ENCODE measurements around the gene NDP.

Gene NDP, protein sequence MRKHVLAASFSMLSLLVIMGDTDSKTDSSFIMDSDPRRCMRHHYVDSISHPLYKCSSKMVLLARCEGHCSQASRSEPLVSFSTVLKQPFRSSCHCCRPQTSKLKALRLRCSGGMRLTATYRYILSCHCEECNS

DNA sequence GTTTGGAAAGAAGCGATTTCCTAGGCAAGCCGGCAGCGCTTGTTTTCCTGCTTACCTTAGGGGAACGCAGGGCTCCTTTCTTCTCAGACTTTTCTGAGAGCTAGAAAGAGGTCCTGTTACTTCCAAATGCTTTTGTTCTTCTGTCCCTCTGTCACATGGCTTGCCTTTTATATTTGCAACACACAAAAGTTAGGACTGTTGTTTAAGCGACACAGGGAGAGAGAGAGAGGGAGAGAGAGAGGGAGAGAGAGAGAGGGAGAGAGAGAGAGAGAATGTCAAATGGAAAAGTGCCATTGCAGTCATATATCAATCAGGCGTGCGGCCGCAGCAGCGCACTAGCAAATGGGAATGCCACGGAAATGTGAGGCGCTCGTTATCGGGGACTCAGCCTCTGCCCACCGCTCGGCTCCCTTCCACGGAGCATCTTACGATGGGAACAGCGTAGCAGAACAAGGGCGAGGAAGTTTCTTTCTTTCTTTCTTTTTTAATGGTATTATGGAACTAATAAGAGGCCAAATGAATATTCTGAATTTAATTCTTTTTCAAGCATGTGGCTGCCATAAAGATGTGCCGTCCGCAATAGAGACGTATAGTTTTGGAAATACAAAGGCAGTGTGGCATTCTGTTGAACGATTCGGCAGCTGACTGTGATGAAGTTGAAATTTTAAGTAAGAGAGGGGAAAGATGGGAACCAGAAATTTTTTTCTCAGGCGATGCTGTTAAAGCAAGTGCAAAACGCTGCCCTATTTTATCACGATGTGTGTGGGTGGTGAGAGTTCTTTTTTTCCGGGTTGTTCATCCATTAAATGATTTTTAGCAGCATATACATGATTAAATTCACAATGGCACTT lies at the start of gene NDP:
Gene NDP, minus strand, starts transcription at position 142 of the 851 bp plus-strand sequence. CDS start 14,745 bp downstream, outside the sequence.
- ATAC-seq: no peak

DNA sequence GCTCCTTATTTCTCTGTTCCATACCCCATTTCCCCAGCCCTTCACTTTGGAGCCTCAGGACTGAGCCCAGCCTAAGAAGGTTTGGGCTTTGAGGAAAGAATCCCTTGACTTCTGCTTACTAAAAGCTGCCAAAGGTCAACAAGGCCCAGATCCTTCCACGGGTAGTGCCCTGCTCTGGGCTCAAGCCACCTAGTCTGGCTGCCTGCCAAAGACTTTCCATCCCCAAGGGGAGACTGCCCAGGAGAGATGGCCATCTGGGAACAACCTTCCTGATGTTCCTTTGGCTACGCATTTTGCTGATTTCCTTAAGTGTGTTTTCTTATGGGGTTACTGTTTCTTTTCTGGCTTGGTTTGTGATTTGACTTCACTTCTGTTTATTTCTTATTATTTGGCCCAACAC lies 49.8 kb upstream of the NDP start:
- no peak for ATAC-seq

DNA sequence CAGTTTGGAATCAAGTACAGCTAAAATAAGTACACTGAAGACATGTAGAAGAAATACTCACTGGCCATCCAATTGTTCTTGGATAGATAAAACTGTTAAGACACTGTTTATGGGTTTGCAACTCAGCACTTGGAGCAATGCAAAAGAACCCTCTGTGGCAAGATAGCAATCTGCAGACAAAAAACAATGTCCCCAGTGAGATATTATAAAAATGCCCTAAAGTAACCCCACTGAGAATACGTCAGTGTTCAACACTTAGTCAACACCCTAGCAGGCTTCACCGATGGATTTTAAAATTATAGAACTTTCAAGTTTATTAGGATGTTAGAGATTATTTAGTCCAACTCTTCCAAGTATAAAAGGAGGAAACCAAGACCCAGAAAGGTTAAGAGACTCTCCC lies 47.5 kb upstream of the NDP start:
- ATAC-seq: no peak

DNA sequence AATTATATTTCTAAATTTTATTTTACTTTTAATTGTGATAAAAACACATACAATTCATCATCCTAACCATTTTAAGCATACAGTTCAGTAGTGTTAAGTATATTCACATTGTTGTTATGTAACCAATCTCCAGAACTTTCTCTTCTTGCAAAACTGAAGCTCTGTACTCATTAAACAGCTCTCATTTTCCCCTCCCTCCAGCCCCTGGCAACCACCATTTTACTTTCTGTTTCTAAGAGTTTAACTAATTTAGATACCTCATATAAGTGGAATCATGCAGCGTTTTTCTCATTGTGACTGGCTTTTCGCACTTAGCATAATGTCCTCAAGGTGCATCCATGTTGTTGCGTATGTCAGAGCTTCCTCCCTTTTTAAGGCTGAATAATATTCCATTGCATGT lies 46.7 kb upstream of the NDP start:
- peak in 1 of 2 donors; percentile 33 for ATAC-seq

DNA sequence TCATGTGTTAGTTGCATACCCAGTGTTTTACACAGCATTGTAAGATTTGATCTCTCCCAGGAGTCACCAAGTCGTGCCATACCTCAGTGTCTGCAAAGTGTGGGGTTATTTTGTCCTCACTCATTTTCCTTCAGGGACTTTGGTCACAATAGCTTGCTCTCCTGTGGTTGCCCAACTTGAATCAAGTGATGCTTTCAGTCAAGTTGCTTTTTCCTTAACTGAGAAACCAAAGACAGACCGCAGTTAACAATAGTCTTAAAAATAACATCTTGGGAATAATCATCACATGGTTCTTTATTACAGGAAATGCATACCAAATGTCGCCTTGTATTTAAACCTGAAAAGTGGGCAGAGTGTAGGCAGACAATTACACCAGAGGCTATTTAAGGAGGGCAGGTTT lies 44.5 kb upstream of the NDP start:
- ATAC-seq: no peak

DNA sequence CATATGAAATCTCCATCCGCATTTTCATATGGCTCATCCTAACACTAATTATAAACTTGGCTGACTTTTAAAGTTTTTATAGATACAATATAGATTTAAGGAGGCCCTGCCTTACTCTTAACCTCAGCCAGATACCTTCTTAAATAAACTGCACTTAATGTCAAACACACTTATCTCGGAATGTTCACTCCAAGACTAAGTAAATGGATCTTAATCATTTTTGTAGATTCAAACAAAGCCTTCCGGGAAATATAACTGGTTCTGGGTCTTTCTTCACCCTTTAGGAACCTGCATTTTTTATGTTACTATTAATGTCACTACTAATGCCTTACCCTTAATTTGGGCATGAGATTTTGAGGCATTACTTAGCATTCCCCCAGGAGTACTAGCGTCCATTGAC lies 43.7 kb upstream of the NDP start:
- no peak for ATAC-seq

DNA sequence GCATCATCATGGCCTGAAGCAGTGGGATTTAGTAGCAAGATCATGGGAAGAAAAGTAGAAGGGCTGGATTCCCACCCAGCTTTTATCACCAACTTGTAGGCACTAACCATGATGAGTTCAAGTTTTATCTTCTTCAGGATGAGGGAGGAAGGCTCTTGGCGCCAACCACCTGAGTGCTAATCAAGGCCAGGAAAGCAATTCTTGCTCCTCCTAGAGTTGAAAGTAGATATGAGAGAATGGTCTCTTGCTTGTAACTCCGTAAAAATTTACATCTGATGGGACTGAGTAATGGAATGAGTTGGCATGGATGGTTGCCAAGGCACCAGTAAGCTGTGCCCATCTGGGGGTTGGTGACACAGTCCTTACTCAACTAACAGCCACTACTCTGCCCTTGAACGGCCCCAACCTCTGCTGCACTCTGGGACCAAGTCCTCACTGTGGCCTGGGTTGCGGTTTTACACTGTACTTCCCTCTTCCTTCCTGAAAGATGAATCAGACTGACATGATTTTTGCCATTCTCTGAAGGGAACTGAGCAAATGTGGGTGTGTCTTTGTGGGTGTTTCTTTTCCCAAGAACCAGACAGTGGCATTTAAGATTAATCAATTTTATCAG lies 39.4 kb upstream of the NDP start:
- peak; percentile 90 to 94 for ATAC-seq

DNA sequence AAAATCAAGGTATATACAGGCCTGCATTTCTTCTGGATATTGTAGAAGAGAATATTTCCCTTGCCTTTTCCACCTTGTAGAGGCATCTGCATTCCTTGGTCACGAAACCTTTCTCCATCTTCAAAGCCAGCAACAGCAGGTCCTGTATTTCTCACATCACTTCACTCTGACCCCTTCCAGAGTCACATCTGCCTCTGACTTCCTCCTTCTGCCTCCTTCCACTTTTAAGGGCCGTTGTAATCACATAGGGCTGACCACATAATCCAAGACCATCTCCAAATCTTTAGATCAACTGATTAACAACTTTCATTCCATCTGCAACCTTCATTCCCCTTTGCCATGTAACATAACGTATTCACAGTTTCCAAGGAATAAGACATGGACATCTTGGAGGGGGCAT lies 38.3 kb upstream of the NDP start:
- ATAC-seq: no peak

DNA sequence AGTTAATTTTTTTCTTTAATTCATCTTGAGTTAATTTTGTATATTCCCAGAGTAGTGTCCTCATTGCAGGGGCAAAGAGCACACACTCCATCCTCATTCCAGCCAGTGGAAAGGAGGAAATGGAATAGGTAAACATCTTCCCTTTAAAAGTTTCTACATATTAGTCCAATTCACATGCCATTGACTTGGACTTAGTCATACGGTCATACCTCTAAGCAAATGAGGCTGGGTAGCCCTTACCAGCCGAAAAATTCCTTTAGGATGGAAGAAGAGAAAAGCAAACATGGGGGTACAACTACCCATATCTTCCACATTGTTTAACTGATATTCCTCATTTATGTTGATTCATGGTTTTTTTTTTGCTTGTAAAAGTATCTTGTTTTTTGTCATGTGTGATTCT lies 37.4 kb upstream of the NDP start:
- ATAC-seq: no peak

DNA sequence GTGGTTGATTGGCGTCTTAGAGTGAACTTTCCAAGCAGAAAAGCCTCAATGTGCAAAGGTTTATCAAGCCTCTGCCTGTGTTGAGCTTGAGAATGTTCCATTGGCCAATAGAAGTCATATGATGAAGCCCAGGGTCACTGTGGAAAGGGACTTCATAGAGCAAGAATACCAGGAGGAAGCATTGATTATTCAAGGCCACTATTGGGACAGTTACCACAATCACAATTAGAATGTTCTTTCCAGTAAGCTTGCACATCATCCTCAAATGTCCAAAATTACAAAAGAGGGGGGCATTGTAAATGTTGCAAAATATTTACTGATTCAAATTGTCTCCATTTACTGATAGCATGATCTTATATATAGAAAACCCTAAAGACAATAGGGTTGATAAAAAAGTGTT lies 32.9 kb upstream of the NDP start:
- ATAC-seq: no peak

DNA sequence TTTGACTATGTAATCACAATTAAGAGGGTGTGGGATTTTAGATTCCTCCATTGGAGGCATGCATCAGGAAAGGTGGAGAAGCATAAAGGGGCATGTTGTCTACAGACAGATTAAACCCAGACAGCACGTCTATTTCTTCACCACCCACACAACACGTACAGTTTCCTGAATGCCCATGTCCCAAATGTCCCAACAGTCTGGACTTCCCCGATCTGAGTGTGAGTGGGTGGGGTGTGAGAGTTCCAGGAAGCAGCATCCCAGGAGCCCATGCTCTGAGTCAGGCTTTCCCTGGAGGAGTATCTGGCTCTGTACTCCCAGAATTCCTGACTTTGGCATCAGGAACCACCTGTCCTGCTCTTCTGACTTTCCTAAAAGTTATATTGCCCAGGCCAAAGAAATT lies 30.8 kb upstream of the NDP start:
- no peak for ATAC-seq

DNA sequence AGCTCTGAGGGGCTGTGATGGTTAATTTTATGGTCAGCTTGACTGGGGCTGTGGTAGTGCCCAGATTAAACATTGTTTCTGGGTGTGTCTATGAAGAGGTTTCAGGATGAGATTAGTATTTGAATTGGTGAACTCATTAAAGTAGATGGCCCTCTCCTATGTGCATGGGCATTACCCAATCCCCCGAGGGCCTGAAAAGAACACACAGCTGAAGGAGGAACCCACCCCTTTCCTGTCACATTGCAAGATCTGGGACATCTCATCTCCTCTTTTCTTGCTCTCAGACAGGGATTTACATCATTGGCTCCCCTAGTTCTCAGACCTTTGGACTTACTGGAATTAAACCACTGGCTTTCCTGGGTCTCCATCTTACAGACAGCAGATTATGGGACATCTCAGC lies 29.4 kb upstream of the NDP start:
- ATAC-seq: no peak

DNA sequence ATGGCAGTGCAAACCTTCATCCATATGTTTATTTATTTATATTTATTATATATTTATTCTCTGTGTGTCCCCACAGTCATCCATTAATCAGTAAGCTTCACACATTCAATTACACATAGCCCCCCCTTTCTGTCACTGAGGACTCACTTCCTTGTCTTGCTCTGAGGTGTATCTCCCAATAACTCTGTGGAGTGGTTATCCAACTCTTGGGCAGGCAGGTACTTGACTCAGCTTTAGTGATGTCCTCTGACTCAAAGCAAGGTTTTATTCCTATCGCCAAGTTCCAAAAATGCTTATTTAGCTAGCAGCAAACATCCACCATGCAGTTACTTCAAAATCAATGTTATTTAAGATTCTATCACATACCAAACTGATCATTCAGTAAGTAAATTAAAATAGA lies 25.2 kb upstream of the NDP start:
- no peak for ATAC-seq

DNA sequence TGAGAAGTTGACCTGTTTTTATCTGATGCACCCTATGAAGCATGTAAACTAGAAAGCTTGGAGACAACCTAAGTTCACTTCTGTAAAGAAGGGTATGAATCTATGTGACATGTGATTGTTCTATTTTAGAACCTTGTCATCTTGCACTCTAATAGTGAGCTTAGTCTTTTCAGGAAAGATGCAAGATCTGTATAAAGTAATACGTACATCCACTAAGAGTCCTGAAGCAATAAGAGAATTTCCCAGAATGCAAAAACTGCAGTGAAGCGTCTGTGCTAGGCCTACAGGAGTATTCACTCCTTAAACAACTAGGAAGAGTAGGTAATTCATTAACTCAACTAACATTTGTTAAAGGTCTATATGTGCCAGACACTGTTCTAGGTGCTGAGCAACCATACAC lies 23.3 kb upstream of the NDP start:
- ATAC-seq: no peak

DNA sequence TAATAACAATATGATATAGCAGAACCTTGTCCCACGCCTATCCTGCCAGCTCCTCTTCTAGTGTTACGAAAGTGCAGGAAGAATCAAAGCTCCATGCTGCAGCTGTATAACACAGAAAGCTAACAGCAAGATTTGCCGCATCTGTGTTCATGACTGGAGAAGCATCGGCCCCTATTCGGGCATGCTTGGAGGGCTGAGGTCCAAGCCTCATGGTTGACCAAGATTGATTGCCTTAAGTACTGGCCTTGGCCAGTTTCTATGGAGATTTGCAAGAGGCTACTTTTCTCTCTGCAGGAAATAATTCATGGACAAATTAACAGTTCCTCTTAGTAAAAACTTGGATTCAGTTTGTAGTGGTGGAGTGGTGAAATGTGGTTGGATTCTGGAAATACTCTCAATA lies 12.9 kb upstream of the NDP start:
- no peak for ATAC-seq

DNA sequence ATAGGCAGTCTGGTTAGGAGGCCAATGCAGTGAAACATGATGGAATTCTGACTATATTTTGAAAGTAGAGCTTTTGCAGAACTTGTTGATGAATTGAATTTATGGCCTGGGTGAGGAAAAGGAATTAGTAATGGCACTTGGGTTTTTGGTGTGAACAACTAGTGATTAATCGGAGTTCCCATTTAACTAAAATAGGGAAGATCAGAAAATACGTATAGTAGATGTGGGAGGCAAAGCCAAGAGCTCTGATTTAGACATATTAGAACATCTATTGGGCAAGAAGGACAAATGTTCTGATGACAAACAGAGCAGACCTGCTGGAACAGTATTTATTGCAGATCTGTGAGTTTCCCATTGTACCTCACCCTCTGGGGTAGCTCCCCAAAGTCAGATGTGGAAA lies 12.3 kb upstream of the NDP start:
- ATAC-seq: no peak

DNA sequence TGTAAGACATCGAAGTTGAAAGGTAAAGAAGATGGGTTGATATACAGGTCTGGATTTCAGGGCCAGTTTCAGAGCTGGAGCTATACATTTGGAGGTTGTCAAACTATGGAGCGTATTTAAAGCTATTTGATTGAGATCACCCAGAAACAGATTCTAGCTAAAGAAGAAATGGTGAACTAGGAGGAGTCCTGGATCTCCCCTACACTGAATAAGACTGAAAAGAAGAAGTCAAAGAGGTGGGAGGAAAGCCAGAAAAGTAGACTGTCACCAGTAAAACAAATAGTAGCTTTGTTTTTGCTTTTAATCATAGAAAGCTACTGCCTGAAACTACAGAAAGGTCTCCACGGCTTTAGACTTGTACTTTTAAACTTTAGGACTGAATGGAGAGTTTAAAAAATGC lies 5.0 kb upstream of the NDP start:
- no peak for ATAC-seq

DNA sequence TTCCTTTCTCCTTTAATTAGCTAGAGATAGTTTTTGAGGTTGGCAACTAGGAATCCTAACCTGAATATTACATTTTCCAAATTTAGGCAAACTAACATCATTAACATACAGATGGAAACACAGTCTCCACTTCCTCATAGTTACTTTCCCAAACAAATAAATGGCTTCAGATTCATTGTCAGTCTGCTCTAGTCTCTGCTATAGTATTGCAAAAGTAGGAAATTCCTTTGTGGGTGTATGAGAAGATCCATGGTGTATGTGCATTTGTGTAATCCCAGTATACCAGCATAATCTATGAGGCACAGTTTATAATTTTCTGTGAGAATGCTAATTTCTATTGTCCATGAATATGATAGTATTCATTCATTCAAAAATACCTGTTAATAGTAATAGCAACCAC lies 3.0 kb upstream of the NDP start:
- ATAC-seq: no peak

DNA sequence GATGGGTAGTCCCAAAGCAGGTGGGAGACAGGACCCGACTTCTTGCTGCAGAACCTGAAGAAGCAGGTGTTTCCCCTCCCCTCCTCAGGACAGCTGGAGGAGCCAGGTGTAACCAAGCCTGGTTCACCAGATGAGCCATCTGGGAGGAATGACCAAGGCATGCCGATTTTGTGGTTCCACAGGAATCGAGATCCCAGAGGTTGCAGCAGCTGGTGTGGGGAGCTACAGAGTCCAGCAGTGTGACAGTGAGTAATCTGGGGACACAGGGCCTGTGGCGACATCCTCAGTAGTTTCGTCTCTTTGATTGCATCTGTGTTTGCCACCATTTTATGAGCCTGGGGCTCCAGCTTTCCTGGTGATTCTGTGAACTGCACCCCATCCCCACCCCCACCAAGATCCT lies 2.6 kb upstream of the NDP start:
- no peak for ATAC-seq

DNA sequence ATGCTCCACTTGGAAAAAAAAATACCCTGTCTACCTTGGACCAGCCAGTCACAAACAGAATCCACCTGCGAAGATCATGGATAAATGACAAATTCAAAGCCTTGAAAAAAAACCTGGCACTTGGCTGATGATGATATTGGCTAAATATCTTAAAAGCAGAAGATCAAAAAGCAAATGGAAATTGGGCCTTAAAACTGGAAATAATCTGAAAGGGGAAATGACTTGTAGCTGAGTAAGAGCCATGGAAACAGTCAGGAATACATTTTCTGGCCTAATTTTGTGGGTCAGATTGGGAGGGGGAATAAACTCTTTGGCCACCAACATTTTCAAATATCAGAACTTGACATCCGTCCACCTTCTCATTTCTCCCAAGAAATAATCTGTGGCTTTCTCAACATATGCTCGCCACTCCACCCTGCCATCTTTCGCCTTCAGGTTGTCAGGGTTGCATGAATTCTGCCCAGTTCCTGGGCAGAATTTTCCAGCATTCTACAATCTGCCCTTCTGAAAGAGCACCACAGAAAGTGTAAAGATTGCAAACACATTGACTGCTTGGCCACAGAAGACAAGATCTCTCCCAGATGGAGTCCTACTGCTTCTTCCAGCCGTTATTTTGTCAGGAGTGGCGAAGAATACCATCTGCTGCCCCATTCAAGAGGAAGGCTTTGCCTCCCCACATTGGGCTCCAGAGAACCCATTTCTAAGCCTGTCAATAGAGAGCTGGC lies 1.7 kb upstream of the NDP start:
- no peak for ATAC-seq

DNA sequence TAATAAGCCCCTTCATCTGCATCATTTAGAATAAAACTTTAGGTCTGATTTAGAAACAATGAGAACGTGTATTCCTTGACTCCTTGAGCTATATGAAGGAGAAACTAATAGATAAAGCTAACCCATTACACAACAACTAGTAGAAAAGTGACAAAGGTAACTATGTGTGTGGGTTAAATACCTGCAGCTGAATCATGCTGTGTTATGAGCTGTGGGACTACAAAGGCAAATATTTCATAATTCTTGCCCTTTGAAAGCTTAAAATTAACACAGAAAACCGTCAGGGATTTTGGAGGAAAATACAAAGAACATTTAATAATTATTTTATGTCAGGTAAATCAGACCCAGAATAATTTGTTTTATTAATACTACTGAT lies 898 bp upstream of the NDP start:
- ATAC-seq: no peak

DNA sequence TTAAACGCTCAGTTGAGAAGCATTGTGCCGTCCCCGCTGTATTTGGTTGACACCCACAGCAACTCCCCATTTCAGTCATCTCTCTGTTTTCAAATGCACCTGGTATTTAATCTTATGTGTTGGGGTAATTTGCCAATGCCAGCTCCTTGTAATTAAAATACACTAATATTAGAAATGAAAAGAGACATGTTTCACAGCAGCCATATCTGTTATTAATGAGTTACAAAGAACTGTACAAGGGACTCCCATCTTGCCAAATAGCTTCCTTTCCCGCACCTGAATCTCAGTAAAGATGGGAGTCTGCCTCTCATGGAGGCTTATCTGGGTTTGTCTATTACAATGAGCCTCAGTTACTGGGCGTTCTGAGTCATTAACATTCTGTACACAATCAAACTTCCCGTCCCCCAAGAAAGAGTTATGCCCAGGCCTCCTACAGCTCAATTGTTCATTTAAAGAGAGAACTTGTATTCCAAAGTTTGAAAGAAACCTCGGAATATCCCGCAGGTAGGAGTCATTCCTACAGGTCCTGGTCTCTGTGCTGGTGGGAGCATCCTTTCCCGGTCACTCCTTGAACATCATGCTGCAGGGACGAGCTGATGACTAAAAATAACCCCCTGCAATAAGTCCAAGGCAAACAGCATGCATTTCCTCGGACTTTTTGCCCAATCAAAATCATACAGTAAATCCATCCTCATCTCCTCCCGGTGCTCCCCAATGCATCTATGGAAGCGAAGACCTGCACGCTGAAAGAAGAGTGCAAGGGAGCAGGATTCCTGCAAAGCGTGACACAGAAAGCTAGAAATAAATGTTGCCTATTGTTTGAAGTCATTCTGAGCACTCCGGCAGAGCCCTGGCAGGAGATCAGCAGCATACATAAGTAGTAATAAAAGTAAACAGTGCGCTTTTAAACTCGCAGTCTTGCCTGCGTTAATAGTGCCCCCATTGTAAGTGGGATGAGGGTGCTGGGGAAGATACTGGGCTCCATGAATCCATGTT lies 926 bp downstream of the NDP start:
- no peak for ATAC-seq

All from activated CD4-positive, CD25-positive, alpha-beta regulatory T cell treated with anti-CD3 and anti-CD28 coated beads, Interleukin-2, amount 50 U/mL, for 24 hours (primary cell).